WTC11 (cell line): ENCODE data around the gene RASEF. TPM values are rescaled to one million over a fixed set of nuclear protein-coding genes. Genes with fewer than 3 reads are reported as not detected.

Experiments
- ATAC-seq: fragments of 200-7000 bp; cut with Tn5 transposase; 2 replicates; pipeline ENCODE4 v1.10.0; 2021; ENCODE audit warnings: mild to moderate bottlenecking, moderate library complexity
- CTCF ChIA-PET: fragments of 300-600 bp; sonication (Branson Sonifier 250); formaldehyde crosslinking; loops from one replicate; lab custom pipeline; 2021; ENCODE audit warnings: antibody characterized with exemption; lab: Charles Lee
- POLR2A ChIA-PET: fragments of 350-600 bp; sonication (Branson Sonifier 250); formaldehyde crosslinking; loops from one replicate; lab custom pipeline; 2021; ENCODE audit warnings: antibody characterized with exemption; lab: Charles Lee
- DNase-seq: peaks from one replicate; pipeline ENCODE4 v3.0.0; 2021; ENCODE audit warnings: low spot score
- H3K27ac Mint-ChIP-seq: 2 replicates; pipeline ENCODE4 v1.8.0; 2021; ENCODE audit warnings: mixed read lengths
- H3K27me3 Mint-ChIP-seq: 2 replicates; pipeline ENCODE4 v1.8.0; 2021; ENCODE audit warnings: low read depth, mild to moderate bottlenecking, moderate library complexity, mixed read lengths
- H3K36me3 Mint-ChIP-seq: 2 replicates; pipeline ENCODE4 v1.8.0; 2021; ENCODE audit warnings: mixed read lengths
- H3K4me1 Mint-ChIP-seq: 2 replicates; pipeline ENCODE4 v1.8.0; 2022; ENCODE audit warnings: mixed read lengths
- H3K4me3 Mint-ChIP-seq: 2 replicates; pipeline ENCODE4 v1.8.0; 2021; ENCODE audit warnings: mild to moderate bottlenecking, moderate library complexity, mixed read lengths
- H3K9me3 Mint-ChIP-seq: 2 replicates; pipeline ENCODE4 v1.8.0; 2021; ENCODE audit warnings: mixed read lengths
- CTCF ChIP-seq: fragments of 200-600 bp; IDR thresholded peaks from 2 replicates; pipeline ENCODE4 v1.8.0; 2022; ENCODE audit warnings: antibody characterized with exemption
- ETV6 ChIP-seq: sonication (generic); formaldehyde crosslinking; IDR thresholded peaks from 2 replicates; pipeline ENCODE4 v1.8.1; 2022; ENCODE audit warnings: mild to moderate bottlenecking, missing genetic modification reagents
- FOXP4 ChIP-seq: sonication (generic); formaldehyde crosslinking; IDR thresholded peaks from 2 replicates; pipeline ENCODE4 v1.8.0; 2022; ENCODE audit warnings: mild to moderate bottlenecking, missing genetic modification reagents
- IRF2 ChIP-seq: sonication (generic); formaldehyde crosslinking; IDR thresholded peaks from 2 replicates; pipeline ENCODE4 v1.8.0; 2022; ENCODE audit warnings: low read depth, missing genetic modification reagents, borderline replicate concordance
- JAZF1 ChIP-seq: fragments of 250-450 bp; sonication (Bioruptor Pico); IDR thresholded peaks from 2 replicates; pipeline ENCODE4 v1.9.0; 2021; ENCODE audit warnings: moderate library complexity, mild to moderate bottlenecking, inconsistent platforms
- MAX ChIP-seq: sonication (generic); formaldehyde crosslinking; IDR thresholded peaks from 2 replicates; pipeline ENCODE4 v1.8.0; 2022; ENCODE audit warnings: mild to moderate bottlenecking, missing genetic modification reagents
- NFATC4 ChIP-seq: fragments of 250-450 bp; sonication (Bioruptor Pico); IDR thresholded peaks from 2 replicates; pipeline ENCODE4 v1.9.0; 2021; ENCODE audit warnings: mild to moderate bottlenecking
- RELA ChIP-seq: sonication (generic); formaldehyde crosslinking; IDR thresholded peaks from 2 replicates; pipeline ENCODE4 v1.8.1; 2022; ENCODE audit warnings: missing genetic modification reagents, mild to moderate bottlenecking, borderline replicate concordance
- STAT6 ChIP-seq: sonication (generic); formaldehyde crosslinking; conservative IDR thresholded peaks from 2 replicates; pipeline ENCODE4 v1.8.1; 2023; ENCODE audit warnings: mild to moderate bottlenecking, low read depth, missing genetic modification reagents, moderate library complexity
- TEAD4 ChIP-seq: sonication (generic); formaldehyde crosslinking; IDR thresholded peaks from 2 replicates; pipeline ENCODE4 v1.8.0; 2022; ENCODE audit warnings: mild to moderate bottlenecking, missing genetic modification reagents
- ZNF416 ChIP-seq: fragments of 250-450 bp; sonication (Bioruptor Pico); IDR thresholded peaks from 2 replicates; pipeline ENCODE4 v1.9.0; 2021; ENCODE audit warnings: mild to moderate bottlenecking, inconsistent platforms
- ZNF512 ChIP-seq: sonication (generic); formaldehyde crosslinking; IDR thresholded peaks from 2 replicates; pipeline ENCODE4 v1.8.1; 2022; ENCODE audit warnings: missing genetic modification reagents, borderline replicate concordance
- total RNA-seq: library from RNA; stranded (reverse); gene quantifications from 3 replicates; pipeline ENCODE4 v1.2.3, GENCODE V29; 2021
- TF ChIP-seq, protein P1 (sequence below): sonication (generic); formaldehyde crosslinking; conservative IDR thresholded peaks from 2 replicates; pipeline ENCODE4 v1.8.1; 2022; ENCODE audit warnings: mild to moderate bottlenecking, missing genetic modification reagents

The RASEF gene
- total RNA-seq, 1 experiment from 2014 or later, result 6.5 TPM

DNA sequence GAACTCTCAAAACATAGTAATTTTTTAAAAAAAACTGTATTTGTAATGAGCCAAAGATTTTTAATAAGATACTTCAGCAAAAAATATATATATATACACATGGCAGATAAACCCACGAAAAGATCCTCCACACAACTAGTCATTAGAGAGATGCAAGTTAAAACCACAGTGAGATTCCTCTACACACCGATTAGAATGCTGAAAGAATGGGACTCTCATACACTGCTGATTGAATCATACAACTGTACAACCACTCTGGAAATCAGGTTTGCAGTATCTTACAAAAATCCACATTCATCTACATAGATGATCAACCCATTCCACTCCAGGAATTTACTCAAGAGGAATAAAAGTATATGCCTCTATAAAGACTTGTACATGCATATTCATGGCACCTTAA, 43.7 kb downstream of the RASEF start (continued):
- TF ChIP-seq CTCF (no peak), RELA (CRISPR knock-in tag) (no peak), MAX (CRISPR knock-in tag) (no peak), JAZF1 (no peak)

DNA sequence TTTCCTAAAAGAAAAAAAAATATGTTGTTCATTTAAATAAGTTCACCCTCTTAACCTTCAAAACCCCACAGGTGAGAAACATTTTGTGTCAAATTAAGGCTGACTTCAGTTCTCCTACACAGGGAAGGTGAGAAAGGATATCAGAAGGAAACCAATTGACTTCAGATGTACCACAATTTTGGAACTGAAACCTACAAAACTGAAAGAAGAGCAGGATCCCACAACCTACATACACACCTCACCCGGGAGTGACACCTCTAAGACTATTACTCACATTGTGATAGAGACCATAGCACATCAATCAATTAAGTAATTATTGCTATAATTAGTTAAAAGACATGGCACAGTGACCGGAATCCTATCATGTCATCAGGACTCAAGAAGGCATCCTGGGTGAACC, 47.0 kb downstream of the RASEF start:
- POLR2A ChIA-PET, result no interaction called here
- CTCF ChIA-PET, result no interaction called here

More for the DNA sequence above, 47.0 kb downstream of the RASEF start:
- ATAC-seq (no peak), DNase-seq (no peak)
- H3K36me3 Mint-ChIP-seq, result peaks cover 20% of the 10 kb centered on the region
- H3K4me1 Mint-ChIP-seq, result peaks cover 19% of the 10 kb centered on the region
- no peak overlapping the region for H3K27ac Mint-ChIP-seq
- peaks cover 23% of the 10 kb centered on the region for H3K9me3 Mint-ChIP-seq
- TF ChIP-seq IRF2 (no peak), TEAD4 (CRISPR knock-in tag) (no peak), ZNF512 (no peak), RELA (CRISPR knock-in tag) (no peak), STAT6 (no peak), FOXP4 (CRISPR knock-in tag) (no peak), ETV6 (CRISPR knock-in tag) (no peak), NFATC4 (CRISPR knock-in tag) (no peak), ZNF416 (CRISPR knock-in tag) (no peak)
- TF ChIP-seq, protein P1, sequence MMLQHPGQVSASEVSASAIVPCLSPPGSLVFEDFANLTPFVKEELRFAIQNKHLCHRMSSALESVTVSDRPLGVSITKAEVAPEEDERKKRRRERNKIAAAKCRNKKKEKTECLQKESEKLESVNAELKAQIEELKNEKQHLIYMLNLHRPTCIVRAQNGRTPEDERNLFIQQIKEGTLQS (CRISPR knock-in tag), result no peak
- H3K4me3 Mint-ChIP-seq, result no peak overlapping the region
- no peaks in the 10 kb centered on the region; the same call in 1 of the 2 replicates for H3K27me3 Mint-ChIP-seq
